Body of pancreas (tissue), 4 donors: ENCODE data around the gene GLI3. TPM values are rescaled to one million over a fixed set of nuclear protein-coding genes. Genes with fewer than 3 reads are reported as not detected.

Experiments
- ATAC-seq: fragments of 150-250 bp; one replicate; pipeline ENCODE4 v1.9.1; 2016
- DNase-seq, 4 donors: peaks; one replicate each; pipeline ENCODE4 v3.0.0-alpha.2; 2019
- H3K27ac ChIP-seq, 4 donors: fragments of 200-600 bp; sonication (generic); 1 replicate in 3 of 4; 2 replicates in 1 of 4; pipeline versions ENCODE4 v1.5.1 to v1.6.1; 2016 to 2019; ENCODE audit warnings: mild to moderate bottlenecking in 1 of 4, mixed read lengths in 1 of 4, moderate library complexity in 1 of 4
- H3K27me3 ChIP-seq, 2 donors: fragments of 200-600 bp; sonication (generic); one replicate each; pipeline ENCODE4 v1.6.0; 2016; ENCODE audit warnings: mild to moderate bottlenecking in 1 of 2
- H3K36me3 ChIP-seq, 2 donors: fragments of 200-600 bp; sonication (generic); replicated peaks in 1 of 2; 2 replicates each; pipeline ENCODE4 v1.5.1; 2016; ENCODE audit warnings: low read depth in 2 of 2; ENCODE audit not compliant: insufficient read depth in 1 of 2
- H3K4me1 ChIP-seq: fragments of 200-600 bp; sonication (generic); one replicate; pipeline ENCODE4 v1.6.0; 2016
- H3K4me3 ChIP-seq, 2 donors: fragments of 200-600 bp; sonication (generic); 1 replicate in 1 of 2; 2 replicates in 1 of 2; pipeline ENCODE4 v1.5.1; 2016 to 2019
- H3K9me3 ChIP-seq, 3 donors: fragments of 200-600 bp; sonication (generic); 1 replicate in 2 of 3; 2 replicates in 1 of 3; pipeline ENCODE4 v1.5.1; 2016
- CTCF ChIP-seq, 7 experiments: fragments of 450-650 bp in 4 of 7; fragments of 200-600 bp in 3 of 7; sonication (generic) in 3 of 7; IDR thresholded peaks; one replicate each; pipeline ENCODE4 v1.5.1; 2016 to 2019; ENCODE audit warnings: antibody characterized with exemption in 7 of 7
- POLR2A ChIP-seq, 3 donors: fragments of 450-650 bp; IDR thresholded peaks; one replicate each; pipeline ENCODE4 v1.6.1; 2016; ENCODE audit warnings: antibody characterized with exemption in 3 of 3, mild to moderate bottlenecking in 2 of 3
- WGBS, 2 donors: methylation state at CpG; one replicate each; pipeline ENCODE4 v1.1.5; 2017; 5-methylcytosine and 5-hydroxymethylcytosine counted together
- intact Hi-C: fragments of 100-400 bp; cut with DNase I; formaldehyde crosslinking; loops from one replicate; pipeline ENCODE4 v1.15.1; 2023
- total RNA-seq, 2 donors: library from RNA; depleted of rRNA; stranded (reverse); fragments of >200 nt; gene quantifications; one replicate each; pipeline ENCODE4 v1.1.0, GENCODE V29; 2016

Gene GLI3
- total RNA-seq, 2 donors from 2014 or later, result 1.0 to 2.0 TPM

GRCh38 chr7:42069590-42069989 lies 167.4 kb downstream of the GLI3 start:
- WGBS, 2 donors, result 74 to 75% methylated on average over 1 of the region's 1 CpG
- intact Hi-C loops, result no loop called here

GRCh38 chr7:42068554-42069280 lies 168.3 kb downstream of the GLI3 start:
- intact Hi-C loops, result no loop called here
- no peak for DNase-seq
- Histone ChIP-seq H3K9me3 (no peaks in the 10 kb centered on the region), H3K27me3 (no peaks in the 10 kb centered on the region), H3K4me3 (no peak overlapping the region), H3K27ac (no peak overlapping the region), H3K4me1 (no peaks in the 10 kb centered on the region), H3K36me3 (no peaks in the 10 kb centered on the region)
- TF ChIP-seq POLR2A (IDR thresholded peaks at IDR 0.05) (no peak), CTCF (IDR thresholded peaks at IDR 0.05) (no peak)
- ATAC-seq, result no peak
- 50 to 52% methylated on average over 11 of the region's 11 CpGs for WGBS, 2 donors

More at GRCh38 chr7:42069590-42069989, 167.4 kb downstream of the GLI3 start:
- Histone ChIP-seq H3K4me3 (no peak overlapping the region), H3K36me3 (no peaks in the 10 kb centered on the region), H3K9me3 (no peaks in the 10 kb centered on the region), H3K27me3 (no peaks in the 10 kb centered on the region), H3K4me1 (no peaks in the 10 kb centered on the region), H3K27ac (no peak overlapping the region)
- TF ChIP-seq CTCF (IDR thresholded peaks at IDR 0.05), result no peak
- TF ChIP-seq POLR2A (IDR thresholded peaks at IDR 0.05), result no peak
- ATAC-seq (no peak), DNase-seq (no peak)

- H3K9me3 ChIP-seq, result no peaks in the 10 kb centered on the region
- no peak overlapping the region for H3K4me3 ChIP-seq
- H3K27me3 ChIP-seq, result no peaks in the 10 kb centered on the region
- no peaks in the 10 kb centered on the region for H3K36me3 ChIP-seq
- ATAC-seq, result no peak
- DNase-seq, result no peak
- no peaks in the 10 kb centered on the region for H3K4me1 ChIP-seq
- no peak overlapping the region for H3K27ac ChIP-seq
- TF ChIP-seq CTCF (IDR thresholded peaks at IDR 0.05) (no peak), POLR2A (IDR thresholded peaks at IDR 0.05) (no peak)
- 51 to 57% methylated on average over 7 of the region's 7 CpGs for WGBS, 2 donors
- intact Hi-C loops, result no loop called here
Observed at GRCh38 chr7:42065942-42066341, 171.1 kb downstream of the GLI3 start.

GRCh38 chr7:42065015-42065414 lies 172.0 kb downstream of the GLI3 start:
- ATAC-seq, result no peak
- no peaks in the 10 kb centered on the region for H3K36me3 ChIP-seq
- no peak for DNase-seq
- intact Hi-C loops, result no loop called here
- no peak overlapping the region for H3K4me3 ChIP-seq
- H3K27me3 ChIP-seq, result no peaks in the 10 kb centered on the region
- H3K4me1 ChIP-seq, result no peaks in the 10 kb centered on the region
- H3K27ac ChIP-seq, result no peak overlapping the region
- TF ChIP-seq CTCF (IDR thresholded peaks at IDR 0.05), result no peak
- no peak for TF ChIP-seq POLR2A (IDR thresholded peaks at IDR 0.05)
- H3K9me3 ChIP-seq, result no peaks in the 10 kb centered on the region

- TF ChIP-seq CTCF (IDR thresholded peaks at IDR 0.05), result no peak
- TF ChIP-seq POLR2A (IDR thresholded peaks at IDR 0.05), result no peak
- WGBS, 2 donors, result 62 to 75% methylated on average over 2 of the region's 2 CpGs
- H3K27ac ChIP-seq, result no peak overlapping the region
- intact Hi-C loops, result no loop called here
- no peaks in the 10 kb centered on the region for H3K36me3 ChIP-seq
- H3K9me3 ChIP-seq, result no peaks in the 10 kb centered on the region
- H3K4me3 ChIP-seq, result no peak overlapping the region
- no peaks in the 10 kb centered on the region for H3K4me1 ChIP-seq
- no peak for ATAC-seq
- DNase-seq, result no peak
- no peaks in the 10 kb centered on the region for H3K27me3 ChIP-seq
Observed at GRCh38 chr7:42064534-42064933, 172.5 kb downstream of the GLI3 start.
